ENCODE measurements around the gene TBC1D9.

DNA sequence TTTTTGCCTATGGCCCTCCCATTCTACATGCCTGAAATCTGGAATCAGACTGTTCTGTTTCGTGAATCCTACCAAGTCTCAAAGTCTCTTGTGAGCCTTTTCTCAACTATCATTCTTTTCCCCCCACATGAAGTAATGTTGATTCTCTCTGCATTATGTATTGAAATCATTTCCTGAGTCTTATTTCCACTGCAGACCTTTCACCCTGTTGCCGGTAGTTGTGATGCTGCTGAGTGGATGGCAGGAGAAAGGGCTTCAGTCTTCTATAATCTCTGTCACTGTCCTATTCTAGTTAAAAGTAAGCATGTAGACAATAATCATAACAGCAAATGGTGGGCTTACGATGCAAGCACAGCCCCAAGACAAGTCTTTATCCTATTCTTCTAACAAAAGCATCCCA lies 75.0 kb downstream of the TBC1D9 start:
- TF ChIP-seq, protein P1, sequence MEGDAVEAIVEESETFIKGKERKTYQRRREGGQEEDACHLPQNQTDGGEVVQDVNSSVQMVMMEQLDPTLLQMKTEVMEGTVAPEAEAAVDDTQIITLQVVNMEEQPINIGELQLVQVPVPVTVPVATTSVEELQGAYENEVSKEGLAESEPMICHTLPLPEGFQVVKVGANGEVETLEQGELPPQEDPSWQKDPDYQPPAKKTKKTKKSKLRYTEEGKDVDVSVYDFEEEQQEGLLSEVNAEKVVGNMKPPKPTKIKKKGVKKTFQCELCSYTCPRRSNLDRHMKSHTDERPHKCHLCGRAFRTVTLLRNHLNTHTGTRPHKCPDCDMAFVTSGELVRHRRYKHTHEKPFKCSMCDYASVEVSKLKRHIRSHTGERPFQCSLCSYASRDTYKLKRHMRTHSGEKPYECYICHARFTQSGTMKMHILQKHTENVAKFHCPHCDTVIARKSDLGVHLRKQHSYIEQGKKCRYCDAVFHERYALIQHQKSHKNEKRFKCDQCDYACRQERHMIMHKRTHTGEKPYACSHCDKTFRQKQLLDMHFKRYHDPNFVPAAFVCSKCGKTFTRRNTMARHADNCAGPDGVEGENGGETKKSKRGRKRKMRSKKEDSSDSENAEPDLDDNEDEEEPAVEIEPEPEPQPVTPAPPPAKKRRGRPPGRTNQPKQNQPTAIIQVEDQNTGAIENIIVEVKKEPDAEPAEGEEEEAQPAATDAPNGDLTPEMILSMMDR (IDR thresholded peaks at IDR 0.05), result no peak
- TF ChIP-seq POLR2AphosphoS5 (IDR thresholded peaks at IDR 0.05), result no peak

All from prostate gland (tissue), 2 donors.